ENCODE data around the gene ZNF827.

DNA sequence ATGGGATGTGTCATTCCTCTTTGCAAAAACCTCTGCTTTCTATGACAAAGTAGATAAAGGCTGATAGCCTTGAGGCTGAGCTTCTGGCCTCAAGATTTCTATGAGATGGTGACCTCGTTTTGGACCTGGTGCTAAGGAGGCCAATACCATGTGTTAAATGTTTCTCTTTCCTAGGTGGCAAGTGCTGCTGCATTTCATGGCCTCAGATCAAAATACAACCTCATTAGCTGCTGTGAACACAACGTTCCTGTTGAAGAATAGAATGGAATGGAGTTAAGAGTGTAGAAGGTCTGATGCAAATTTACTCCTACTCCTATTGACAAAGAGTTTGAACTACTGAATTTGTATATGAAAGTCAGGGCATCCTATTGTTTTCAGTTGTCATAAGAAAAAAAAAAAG, 146.6 kb downstream of the ZNF827 start:
- TF ChIP-seq, protein P1, sequence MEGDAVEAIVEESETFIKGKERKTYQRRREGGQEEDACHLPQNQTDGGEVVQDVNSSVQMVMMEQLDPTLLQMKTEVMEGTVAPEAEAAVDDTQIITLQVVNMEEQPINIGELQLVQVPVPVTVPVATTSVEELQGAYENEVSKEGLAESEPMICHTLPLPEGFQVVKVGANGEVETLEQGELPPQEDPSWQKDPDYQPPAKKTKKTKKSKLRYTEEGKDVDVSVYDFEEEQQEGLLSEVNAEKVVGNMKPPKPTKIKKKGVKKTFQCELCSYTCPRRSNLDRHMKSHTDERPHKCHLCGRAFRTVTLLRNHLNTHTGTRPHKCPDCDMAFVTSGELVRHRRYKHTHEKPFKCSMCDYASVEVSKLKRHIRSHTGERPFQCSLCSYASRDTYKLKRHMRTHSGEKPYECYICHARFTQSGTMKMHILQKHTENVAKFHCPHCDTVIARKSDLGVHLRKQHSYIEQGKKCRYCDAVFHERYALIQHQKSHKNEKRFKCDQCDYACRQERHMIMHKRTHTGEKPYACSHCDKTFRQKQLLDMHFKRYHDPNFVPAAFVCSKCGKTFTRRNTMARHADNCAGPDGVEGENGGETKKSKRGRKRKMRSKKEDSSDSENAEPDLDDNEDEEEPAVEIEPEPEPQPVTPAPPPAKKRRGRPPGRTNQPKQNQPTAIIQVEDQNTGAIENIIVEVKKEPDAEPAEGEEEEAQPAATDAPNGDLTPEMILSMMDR (IDR thresholded peaks at IDR 0.05 in 2 of 3, conservative IDR thresholded peaks at IDR 0.05 in 1 of 3; ENCODE audit: borderline replicate concordance in 1 of 3, insufficient read depth in 1 of 3, low read depth in 2 of 3, low read length in 2 of 3): no peak
- TF ChIP-seq ZNF274 (IDR thresholded peaks at IDR 0.05; ENCODE audit: low read depth, low read length) (no peak), SP1 (IDR thresholded peaks at IDR 0.05; ENCODE audit: low read depth) (no peak), SIN3A (IDR thresholded peaks at IDR 0.05; ENCODE audit: low read depth) (no peak), TCF7L2 (IDR thresholded peaks at IDR 0.05; ENCODE audit: borderline replicate concordance, extremely low read depth, insufficient read depth, insufficient read length) (no peak), EZH2 (IDR thresholded peaks at IDR 0.05) (no peak), EZH2phosphoT487 (IDR thresholded peaks at IDR 0.05; ENCODE audit: borderline replicate concordance) (no peak), POLR2AphosphoS5 (IDR thresholded peaks at IDR 0.05; ENCODE audit: low read depth, low read length) (no peak), ELF1 (IDR thresholded peaks at IDR 0.05; ENCODE audit: borderline replicate concordance, low read depth) (no peak), POLR2A (IDR thresholded peaks at IDR 0.05; ENCODE audit: borderline replicate concordance, extremely low read depth, insufficient read depth, insufficient read length) (no peak)

All from HCT116 (cell line).